GM19372 (cell line): ENCODE results near the gene RBP5.

Experiments used
- ATAC-seq: cut with Tn5 transposase; IDR thresholded peaks from one replicate; pipeline ENCODE4 v1.9.1; 2021; ENCODE audit warnings: mild to moderate bottlenecking, low read depth, moderate library complexity; ENCODE audit not compliant: unreplicated experiment

RBP5 gene

DNA sequence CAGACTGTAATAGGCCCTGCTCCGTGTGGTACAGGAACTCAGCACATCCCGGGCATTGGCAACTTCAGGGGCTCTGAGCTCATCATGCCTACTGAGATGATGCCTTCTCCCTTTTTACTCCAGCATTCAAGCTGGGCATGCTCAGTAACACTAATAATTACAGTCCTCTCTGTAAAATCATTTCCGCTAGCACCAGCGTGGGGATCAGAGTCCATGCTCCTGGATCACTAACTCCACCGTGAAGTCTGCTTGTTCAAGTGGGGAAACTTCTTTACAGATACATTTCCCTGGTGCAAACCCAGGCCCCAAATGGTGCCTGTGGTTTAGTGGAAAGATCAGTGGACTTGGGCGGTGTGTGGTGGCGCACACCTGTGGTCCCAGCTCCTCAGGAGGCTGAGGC is 18.2 kb upstream of the RBP5 start:
- ATAC-seq = no peak

DNA sequence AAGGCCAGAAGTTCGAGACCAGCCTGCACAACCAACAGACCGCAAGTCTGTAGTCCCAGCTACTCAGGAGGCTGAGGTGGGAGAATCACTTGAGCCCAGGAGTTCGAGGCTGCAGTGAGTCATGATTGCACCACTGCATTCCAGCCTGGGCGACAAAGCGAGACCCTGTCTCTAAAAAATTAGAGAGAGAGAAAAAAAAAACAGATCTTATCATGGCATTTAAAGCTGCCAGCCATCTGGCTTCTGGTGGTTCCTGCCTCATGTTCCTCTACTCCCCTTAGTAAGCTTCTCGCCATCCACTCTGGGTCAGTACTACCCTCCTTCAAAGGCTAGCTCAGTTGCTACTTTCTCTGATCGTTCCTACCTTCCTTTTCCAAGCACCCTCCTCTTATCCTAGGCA is 17.5 kb upstream of the RBP5 start:
- ATAC-seq = no peak

DNA sequence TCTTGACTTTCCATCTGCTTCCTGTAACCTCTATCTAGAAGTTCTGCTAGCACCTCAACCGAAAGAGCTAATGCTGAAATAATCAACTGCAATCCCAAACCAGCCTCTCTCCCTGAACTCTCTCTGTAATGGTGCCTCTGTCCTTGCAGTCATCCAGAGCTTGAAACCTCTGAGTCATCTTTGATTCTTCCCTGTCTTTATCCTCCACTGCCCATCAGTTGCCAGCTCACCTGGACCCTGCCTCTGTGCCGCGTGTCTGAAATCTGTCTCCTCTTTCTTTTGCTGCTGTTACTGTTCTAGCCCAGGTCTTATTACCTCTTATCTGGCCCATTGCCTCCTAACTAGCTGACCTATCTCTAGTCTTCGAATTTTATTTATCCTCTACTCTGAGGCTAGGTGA is 17.0 kb upstream of the RBP5 start:
- ATAC-seq = no peak

DNA sequence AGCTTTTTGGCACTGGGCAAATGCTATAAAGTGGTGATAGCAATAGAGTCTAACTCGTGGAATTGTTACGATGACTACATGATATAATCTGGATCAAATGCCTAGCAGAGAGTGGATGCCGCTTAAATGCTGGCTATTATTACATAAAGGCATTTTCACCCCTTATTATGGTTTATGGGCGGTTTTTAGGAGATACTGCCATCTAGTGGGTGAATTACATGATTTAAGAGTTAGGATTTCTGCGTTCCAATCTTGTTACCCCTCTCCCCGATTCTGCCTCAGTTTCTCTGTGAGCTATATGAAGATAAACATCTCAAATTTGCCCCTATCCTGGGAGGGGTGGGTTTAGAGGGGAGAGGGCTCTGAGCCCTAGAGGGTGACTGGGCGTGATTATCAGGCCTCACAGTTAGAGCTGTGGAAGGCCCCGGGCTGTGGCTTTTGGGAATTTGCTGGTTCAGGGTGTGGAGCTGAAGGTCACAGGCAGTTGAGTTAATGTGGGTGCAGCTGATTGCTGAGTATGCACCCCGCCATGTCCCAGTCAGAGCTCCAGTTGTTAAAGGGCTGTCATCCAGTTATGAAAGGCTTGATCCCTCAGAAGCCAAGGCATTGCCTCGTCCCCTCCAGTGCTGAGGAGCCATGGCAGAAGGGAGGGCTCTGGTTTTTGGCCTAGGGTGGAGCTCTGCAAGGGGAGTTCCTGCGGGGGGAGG is 15.9 kb upstream of the RBP5 start:
- ATAC-seq = no peak

DNA sequence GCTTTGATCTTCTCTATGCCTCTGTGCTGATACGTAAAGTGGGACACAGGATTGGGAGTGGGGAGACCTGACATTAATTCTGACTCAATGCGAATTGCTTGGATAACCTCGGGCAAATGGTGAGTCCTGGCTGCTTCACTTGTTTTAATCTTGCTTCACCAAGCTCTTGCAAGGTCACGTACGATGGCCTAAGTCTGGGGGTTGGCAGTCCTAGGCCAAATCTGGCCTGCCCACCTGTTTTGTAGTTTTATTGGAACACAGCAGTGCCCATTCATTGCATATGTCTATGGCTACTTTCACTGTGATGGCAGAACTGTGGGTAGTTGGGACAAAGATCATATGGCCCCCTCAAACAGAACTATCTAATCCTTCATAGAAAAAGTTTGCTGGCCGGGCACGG is 14.9 kb upstream of the RBP5 start:
- no peak for ATAC-seq

DNA sequence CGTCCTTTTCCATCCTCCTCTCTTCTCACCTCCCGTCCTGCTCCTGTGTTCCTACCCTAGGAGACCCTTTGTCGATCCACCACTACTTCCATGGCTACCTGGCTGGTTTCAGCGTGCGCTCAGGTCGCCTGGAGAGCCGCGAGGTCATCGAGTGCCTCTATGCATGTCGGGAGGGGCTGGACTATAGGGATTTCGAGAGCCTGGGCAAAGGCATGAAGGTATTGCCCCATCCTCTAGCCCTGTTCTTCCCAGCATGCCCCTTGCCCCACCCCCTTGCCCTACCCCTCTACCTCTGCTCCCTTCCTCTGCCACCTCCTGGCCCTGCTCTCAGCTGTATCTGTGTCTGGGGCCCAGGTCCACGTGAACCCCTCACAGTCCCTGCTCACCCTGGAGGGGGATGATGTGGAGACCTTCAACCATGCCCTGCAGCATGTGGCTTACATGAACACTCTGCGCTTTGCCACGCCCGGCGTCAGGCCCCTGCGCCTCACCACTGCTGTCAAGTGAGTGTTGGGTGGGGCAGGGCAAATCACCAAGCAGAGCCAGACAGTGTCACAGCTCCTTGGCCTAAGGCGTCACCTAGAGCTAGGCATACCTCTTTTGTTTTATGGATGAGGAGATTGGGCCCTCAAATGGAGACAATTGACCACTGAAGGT is 14.2 kb upstream of the RBP5 start:
- no peak for ATAC-seq

DNA sequence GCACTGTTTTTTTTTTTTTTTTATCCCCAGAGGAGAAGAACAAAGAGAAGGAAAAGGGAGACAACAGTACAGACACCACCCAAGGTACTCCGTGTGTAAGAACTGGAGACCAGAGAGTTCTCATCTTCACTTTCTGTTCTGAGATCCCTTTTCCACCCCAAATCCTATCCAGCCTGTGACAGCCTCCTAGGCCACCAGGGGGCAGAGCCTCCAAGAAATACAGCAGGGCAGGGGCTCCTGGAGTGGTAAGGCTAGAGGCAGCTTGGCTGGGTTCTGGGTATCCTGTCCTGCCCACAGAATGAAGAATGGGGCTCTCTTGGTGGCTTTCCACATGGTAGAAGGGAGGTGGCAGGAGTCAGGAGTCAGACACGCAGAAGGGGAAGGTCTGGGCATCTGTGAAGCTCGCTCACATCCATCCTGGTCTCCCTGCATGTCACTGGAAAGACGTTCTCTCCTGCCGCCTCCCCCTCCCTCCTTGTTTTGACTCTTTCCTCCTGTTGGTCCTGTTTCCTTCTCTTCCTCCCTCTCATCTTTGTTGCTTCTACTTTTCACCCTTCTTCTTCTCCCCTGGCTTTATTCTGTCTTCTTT is 13.5 kb upstream of the RBP5 start:
- ATAC-seq = no peak

DNA sequence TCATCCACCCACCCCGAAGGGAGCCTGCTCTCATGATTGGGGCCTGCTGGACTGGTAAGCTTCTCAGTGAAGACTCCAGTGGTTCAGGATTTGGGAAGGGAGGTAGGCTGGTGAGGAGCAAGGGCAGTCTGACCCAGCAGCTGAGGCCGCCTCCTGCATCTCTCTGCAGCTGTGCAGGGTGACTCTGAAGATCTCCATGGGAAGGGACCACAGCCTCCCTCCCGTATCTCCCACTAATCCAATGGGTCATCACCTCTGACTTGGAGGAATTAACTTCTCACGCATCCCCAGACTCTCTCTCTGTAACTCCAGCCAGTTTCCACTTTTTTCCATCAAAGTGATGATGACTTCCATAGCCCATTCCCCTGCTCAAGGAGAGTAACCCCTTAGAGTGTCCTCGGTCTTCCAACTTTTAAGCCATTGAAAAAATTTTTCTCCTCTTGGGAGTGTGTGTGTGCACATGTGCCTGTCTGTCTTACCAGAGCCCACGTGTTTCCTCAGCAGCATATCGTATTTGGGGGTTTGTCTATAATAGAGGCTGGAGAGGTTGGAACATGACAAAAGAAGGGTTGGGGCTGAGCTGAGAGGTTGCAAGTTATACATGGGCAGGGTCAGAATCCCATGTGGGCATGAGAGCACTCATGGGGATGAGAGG is 12.8 kb upstream of the RBP5 start:
- no peak for ATAC-seq

DNA sequence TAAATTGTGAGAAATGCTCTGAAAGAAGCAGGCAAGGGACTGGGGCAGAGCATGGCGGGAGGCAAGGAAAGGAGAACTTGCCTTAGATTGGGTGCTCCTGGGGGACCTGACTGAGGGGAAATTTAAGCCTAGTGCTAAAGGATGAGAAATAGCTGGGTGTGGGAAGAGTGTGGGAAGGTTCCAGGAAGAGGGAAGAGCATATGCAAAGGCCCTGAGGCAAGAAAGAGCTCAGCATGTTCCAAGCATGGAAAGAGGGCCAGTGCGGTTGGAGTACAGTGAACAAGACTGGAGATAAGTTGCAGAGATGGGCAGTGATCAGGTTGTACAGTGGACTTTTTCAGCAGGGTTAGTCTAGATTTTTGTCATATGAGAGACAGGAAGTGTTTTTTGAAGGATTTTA is 10.5 kb upstream of the RBP5 start:
- no peak for ATAC-seq

DNA sequence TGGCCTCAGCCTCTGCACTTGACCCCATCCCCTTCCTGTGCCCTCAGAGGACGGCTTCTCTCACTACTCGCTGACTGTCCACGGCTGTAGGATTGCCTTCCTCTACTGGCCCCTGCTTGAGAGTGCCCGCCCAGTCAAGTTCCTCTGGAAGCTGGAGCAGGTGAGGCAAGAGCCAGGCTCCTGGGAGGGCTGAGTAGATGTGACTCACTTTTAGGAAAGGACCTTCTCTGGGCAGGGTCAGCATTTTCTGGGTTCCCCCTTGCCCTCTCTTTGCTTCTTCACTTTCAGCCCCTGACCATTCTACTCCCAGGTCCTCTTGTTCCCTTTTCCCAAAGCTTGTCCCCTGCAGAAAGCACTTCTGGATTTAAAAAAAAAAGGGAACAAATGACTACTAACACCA is 9.2 kb upstream of the RBP5 start:
- ATAC-seq = no peak

DNA sequence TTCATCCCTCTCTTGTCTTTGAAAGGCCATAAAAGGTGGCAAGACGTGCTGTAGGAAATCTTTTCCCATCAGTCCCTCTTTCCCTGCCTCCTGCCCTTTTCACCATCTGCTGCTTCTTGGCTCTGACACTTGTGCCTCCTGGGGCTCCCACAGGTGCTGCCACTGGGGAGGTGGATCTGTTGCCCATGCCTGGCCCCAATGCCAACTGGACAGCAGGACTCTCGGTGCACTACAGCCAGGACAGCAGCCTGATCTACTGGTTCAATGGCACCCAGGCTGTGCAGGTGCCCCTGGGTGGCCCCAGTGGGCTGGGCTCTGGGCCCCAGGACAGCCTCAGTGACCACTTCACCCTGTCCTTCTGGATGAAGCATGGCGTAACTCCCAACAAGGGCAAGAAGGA is 8.0 kb upstream of the RBP5 start:
- ATAC-seq = no peak

DNA sequence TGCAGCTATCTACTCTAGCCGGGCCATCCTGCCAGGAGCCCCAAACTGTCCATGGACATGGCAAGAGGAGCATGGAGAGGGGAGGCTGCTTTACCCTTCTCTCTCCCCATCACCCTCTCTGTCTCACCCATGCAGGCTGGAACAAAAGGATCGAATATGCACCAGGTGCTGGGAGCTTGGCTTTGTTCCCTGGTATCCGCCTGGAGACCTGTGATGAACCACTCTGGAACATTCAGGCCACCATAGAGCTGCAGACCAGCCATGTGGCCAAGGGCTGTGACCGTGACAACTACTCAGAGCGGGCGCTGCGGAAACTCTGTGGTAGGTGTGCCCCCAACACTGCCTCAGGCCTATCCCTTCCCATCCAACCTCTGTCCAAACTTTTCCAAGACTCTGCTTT is 7.4 kb upstream of the RBP5 start:
- ATAC-seq = no peak

DNA sequence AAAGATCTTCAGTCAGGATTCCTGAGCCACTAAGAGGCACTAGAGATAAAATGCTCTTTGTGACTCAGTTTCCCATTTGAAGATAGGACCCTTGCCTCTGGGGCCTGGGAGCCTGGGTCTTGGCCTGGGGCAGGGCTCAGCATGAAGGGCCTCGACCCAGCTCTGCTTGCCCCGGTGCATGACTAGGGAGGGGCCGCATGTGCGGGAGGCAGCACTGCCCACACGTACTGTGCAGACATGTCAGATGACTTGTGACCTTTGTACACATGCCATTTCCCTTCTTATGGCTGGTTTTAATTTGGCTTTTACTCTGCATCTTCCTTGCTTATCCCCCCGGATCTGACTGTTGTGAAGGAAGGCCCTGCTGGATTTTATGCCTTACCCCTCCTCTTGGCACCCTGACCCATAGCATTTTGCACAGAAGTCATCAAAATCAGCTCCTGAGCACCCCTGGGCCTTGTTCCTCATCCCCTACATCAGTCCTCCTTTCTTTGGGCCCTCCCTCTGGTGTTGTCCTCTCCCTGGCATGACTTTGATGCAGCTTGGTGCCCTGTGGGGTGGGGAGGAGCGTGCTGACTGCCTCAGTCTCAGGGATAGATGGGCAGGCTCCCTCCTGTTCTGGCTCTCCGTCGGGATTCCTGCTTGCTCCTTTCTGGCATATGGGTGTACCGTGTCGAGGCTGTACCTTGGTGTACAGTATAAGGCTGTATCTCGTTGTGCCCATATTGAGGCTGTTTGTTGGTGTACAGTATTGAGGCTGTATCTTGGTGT is 5.9 kb upstream of the RBP5 start:
- ATAC-seq = no peak

DNA sequence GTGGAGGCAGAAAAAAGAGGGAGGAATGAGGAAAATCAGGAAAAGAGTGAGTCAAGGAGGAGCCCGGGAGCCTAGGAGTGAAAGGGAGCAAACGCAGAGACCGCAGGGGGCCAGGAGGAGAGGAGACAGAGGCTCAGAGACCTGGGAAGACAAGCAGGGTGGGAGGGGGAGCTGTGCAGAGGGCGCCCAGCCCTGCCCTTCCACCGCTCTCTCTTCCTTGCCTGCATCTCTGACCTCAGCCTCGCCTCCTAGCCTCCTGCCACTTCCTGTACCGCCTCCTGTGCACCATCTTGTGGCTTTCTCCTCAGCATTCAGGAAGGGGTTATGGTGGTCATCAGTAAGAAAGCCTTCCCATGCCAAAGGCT is 2.8 kb upstream of the RBP5 start:
- no peak for ATAC-seq

DNA sequence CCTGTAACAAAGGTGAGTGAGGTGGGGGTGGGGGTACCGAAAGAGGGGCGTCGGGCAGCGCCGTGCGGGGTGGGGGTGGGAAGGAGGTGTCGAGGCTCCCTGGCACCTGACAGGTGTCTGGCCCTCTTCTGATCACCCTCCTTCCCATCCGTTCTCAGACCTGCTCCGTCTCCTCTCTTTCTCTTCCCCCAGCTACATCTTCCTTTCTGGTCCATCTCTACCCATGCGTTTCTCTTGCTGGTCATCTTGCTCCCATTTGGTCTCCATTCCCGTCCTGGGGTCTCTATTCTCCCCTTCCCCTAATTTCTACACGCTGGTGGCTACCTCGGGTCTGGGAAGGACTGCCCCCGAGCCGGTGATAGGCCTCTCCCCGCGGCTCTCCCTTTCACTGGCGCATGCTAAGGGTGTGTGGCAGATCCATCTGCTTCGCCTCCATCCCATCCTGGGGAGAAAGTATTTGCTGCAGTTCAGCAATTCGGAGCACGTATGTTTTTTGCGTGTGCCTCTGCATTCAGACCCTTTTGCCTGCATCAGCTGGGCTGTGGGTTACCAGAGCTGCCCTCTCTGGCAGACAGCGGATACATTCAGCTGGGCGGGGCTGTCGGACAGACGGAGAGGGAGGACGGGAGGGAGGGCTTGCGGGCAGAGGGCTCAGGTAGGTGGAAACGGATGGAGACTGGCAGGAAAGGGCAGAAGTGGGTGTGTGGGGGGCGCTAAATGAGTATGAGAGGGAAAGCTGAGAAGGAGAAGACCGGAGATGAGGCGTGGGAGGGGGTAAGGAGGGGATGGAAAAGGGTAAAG is 2.2 kb upstream of the RBP5 start:
- no peak for ATAC-seq

DNA sequence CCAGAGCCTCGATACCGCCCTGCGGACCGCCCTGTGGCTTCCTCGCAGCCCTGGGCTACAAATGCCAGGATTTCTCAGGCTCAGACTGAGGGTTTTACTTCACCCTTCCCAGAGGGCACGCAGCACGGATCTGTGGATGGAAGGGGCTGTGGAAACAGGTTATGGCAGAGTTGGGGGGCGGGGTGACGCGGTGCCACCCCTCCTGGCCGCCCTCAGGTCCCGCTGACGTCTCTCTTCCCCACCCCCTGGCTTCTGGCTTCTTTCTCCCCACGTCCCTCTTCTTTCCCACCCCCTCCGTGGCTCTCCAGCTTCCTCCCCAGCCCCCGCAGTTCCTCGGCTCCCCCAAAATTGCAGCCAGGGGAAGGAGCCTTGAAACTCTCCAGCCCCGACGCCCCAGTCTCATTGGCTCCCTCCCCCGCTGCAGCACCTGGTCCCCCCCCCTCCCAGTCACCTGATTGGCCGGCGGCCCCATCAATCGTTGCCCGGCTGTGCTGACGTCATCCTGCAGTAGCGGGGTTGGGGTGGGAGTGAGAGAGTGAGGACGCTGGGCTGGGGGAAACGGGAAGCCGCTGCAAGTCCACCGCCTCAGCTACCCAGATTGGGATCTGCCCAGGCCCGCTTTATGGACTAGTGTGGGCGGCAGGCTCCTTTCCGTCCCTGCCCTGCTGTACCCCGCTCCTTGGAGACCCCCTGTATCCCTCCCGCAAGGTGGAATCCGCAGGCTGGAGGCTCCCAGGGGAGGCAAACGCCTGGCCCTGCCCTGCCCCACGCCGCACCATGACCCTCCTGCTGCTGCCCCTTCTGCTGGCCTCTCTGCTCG is 1.4 kb upstream of the RBP5 start, which contains the start of gene CLSTN3:
TSS of gene CLSTN3 (plus strand) at position 500 of the 820 bp plus-strand sequence. CDS start at position 778, 278 bp downstream.
- ATAC-seq = no peak

DNA sequence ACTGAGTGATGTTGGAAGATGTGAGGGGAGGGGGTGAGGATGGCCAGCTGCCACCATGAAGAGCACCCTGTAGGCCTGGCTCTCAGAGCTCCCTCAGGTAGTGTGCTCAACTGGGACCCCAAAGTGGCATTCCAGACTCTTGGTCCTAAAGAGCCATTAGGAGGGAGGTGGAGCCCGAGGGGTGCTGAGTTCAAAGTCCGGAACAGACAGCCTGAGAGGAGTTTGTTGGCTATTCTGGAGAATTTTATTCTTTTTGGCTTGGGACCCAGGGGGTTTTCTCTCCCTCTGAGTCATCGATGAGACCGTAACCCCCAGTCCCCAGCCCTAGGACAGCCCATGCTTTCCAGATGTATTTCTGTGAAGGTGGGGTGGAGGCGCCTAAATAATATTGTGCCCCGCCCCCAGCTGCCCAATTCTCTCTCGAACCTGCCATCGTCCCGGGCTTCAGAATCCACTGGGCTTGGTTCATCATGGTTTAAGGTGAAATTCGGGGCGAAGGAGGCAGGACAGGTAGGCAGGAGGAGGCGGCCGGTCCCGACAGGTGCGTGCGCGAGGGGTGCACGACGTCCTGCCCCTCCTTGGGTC is 690 bp upstream of the RBP5 start:
- no peak for ATAC-seq

DNA sequence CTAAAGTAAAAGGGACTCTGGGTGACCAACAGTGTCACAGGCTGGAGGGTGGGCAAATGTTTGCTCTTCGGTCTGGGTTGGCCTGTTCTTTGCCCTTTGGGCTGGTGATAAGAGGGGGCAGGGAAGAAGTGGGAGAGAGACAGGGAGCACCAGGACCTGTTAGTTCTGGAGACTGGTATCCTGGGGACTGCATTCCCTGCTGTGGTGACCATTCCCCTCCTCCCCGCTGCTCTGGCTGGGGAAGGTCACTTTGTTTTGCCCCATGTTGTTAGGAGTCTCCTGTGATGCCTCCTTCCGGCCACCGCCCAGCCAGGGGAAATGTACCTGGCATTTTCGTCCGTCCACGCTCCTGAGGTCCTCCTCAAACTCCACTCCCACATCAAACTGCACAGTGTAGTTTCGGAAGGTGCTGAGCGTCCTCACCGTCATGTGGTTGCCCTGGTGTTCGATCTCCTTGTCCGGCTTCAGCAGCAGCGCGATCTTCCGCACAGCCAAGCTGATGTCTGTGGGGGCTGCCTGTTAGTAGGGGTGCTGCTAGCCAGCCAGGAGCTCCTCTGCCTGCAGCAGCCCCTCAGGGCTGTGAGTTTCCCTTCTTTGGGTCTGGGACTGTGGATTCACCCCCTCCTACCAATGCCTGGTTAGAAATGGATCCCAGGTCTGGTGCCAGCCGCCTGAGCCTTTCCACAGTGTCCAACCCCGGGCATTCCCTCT is 618 bp downstream of the RBP5 start:
- no peak for ATAC-seq
